LNCAP (cell line): ENCODE data around the gene KAZN.

Experiments used
- TF ChIP-seq, protein P1 (sequence below): fragments of 450-650 bp; IDR thresholded peaks from 2 replicates; pipeline ENCODE4 v1.5.1; 2017; ENCODE audit warnings: mild to moderate bottlenecking

The KAZN gene

GRCh38 chr1:14576155-14576554, 22.3 kb upstream of the KAZN start:
- TF ChIP-seq, protein P1, sequence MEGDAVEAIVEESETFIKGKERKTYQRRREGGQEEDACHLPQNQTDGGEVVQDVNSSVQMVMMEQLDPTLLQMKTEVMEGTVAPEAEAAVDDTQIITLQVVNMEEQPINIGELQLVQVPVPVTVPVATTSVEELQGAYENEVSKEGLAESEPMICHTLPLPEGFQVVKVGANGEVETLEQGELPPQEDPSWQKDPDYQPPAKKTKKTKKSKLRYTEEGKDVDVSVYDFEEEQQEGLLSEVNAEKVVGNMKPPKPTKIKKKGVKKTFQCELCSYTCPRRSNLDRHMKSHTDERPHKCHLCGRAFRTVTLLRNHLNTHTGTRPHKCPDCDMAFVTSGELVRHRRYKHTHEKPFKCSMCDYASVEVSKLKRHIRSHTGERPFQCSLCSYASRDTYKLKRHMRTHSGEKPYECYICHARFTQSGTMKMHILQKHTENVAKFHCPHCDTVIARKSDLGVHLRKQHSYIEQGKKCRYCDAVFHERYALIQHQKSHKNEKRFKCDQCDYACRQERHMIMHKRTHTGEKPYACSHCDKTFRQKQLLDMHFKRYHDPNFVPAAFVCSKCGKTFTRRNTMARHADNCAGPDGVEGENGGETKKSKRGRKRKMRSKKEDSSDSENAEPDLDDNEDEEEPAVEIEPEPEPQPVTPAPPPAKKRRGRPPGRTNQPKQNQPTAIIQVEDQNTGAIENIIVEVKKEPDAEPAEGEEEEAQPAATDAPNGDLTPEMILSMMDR: no peak

DNA sequence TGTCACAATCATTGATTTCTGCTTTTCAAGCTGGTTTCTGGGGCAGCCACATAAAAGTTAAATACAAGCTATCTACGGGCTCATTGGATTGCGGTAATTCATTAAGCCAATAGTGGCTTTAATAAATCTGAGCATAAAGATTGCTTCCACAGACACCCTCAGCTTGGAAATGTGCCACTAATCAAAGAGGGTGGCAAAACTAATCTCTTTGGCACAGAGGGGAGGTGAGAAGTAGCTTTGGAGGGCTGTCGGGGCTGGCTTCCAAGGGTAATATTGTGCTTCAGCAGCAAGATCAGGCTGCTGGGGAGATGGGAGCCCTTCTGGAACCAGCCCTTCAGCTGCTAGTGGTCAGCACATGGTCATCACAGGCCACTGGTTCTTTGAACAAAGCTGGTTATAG, 21.2 kb upstream of the KAZN start:
- TF ChIP-seq, protein P1: no peak

DNA sequence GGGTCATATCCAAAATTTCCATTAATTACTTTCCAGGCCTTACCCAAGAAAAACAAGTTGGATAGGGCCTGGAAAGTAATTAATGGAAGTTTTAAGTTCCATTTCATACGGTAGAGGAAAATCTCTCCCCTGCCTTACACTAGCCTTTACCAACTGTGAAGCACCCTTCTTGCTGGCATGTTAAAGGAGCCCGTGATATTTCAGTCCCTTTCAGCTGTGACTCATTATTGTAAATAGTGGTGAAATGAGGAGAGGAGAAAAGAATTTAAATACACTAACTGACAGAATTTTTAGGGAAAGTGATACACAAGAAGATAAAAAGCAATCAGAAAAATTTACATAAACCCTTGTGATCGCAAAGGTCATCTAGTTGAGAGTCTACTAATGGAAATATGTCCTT, 20.3 kb upstream of the KAZN start:
- TF ChIP-seq, protein P1: no peak

DNA sequence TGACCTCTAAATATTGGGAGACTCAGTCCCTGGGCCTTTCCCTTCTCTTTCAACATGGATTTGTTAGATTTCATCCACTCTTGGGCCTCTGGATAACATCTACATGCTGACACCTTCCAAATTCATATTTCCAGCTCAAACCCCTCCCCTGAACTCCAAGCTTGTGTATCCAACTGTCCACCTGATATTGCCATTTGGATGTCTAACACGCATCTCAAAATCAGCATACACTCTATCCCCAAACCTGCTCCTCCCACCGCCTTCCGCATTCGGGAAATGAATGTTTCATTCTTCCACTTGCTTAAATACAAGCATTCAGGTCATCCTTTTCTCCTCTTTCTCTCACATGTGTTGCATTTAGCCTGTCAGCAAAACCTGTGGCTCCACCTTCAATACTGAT, 17.5 kb upstream of the KAZN start:
- TF ChIP-seq, protein P1: no peak

- TF ChIP-seq, protein P1: no peak
Observed at GRCh38 chr1:14583788-14584187, 14.7 kb upstream of the KAZN start.

DNA sequence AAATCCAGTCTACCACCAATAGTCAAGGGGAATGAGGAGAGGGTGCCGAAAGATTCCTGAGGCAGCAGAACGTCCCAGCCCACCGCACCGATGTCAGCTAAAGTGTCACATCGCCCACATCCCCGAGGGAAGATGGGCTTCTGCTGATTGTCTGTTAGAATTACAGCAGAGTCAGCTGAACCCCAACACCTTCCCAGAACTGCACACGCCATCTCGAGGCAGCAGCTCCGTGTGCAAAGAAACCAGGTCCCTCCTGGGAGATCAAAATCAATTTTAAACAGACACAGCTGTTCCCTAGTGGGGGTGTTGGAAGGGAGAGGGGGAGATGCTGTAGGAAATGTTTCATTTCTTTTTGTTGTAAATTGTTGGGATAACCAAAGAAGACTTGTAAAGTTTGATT, 12.8 kb upstream of the KAZN start:
- TF ChIP-seq, protein P1: no peak

- TF ChIP-seq, protein P1: no peak
Observed at GRCh38 chr1:14590411-14591180, 7.9 kb upstream of the KAZN start.

DNA sequence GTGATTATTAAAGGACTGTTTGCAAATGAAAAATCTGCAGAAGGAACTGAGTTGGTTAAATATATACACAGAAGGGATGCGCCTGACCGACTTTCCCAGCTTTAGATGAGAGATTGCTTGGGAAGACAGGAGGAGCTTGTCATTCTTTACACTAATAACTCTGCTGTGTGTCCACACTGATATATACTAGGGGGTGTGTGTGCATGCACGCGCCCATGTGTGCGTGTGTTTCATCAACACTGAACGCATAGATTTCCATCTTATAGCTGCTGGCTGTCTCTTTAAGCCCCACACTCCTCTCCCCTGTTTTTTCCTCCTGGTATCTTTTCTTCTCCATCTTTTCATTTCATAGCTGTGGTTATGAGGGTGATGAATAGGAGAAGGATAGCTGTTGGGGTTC, 6.9 kb upstream of the KAZN start:
- TF ChIP-seq, protein P1: no peak
